Mesendoderm (in vitro differentiated cells): ENCODE measurements around the gene PROS1.
"Not testable (repeated sequence)": the region's sequence is repeated elsewhere in the genome, so short reads cannot be mapped to it uniquely, and the experiment has no call there.

Source experiments
- DNase-seq: peaks from one replicate; pipeline ENCODE4 v3.0.0; 2013
- H2AK5ac ChIP-seq: 2 replicates; pipeline ENCODE4 v1.6.1; 2013; ENCODE audit warnings: low read length, inconsistent platforms
- H2BK120ac ChIP-seq: 2 replicates; pipeline ENCODE4 v1.6.1; 2013; ENCODE audit warnings: low read depth, mild to moderate bottlenecking, low read length, moderate library complexity, mixed read lengths
- H2BK15ac ChIP-seq: replicated peaks from 2 replicates; pipeline ENCODE4 v1.6.1; 2013; ENCODE audit warnings: low read depth, mild to moderate bottlenecking, moderate library complexity
- H2BK5ac ChIP-seq: 2 replicates; pipeline ENCODE4 v1.6.1; 2013; ENCODE audit warnings: low read length, inconsistent platforms
- H3K18ac ChIP-seq: 2 replicates; pipeline ENCODE4 v1.6.1; 2013; ENCODE audit warnings: mild to moderate bottlenecking, low read length, mixed read lengths
- H3K23ac ChIP-seq: one replicate; pipeline ENCODE4 v1.6.1; 2013; ENCODE audit warnings: low read length
- H3K27ac ChIP-seq: 2 replicates; pipeline ENCODE4 v1.5.1; 2013; ENCODE audit warnings: low read depth, mild to moderate bottlenecking, inconsistent platforms, low read length, moderate library complexity
- H3K27me3 ChIP-seq: 2 replicates; pipeline ENCODE4 v1.6.1; 2013; ENCODE audit warnings: low read length, control low read depth, mild to moderate bottlenecking, inconsistent platforms; ENCODE audit not compliant: insufficient read depth, poor library complexity
- H3K36me3 ChIP-seq: 2 replicates; pipeline ENCODE4 v1.6.1; 2013; ENCODE audit warnings: low read length, inconsistent platforms; ENCODE audit not compliant: control insufficient read depth, insufficient read depth
- H3K4ac ChIP-seq: one replicate; pipeline ENCODE4 v1.6.1; 2013; ENCODE audit warnings: low read depth, mild to moderate bottlenecking, low read length, moderate library complexity
- H3K4me1 ChIP-seq: 2 replicates; pipeline ENCODE4 v1.6.1; 2013; ENCODE audit warnings: low read depth, low read length, inconsistent platforms; ENCODE audit not compliant: control insufficient read depth
- H3K4me2 ChIP-seq: 2 replicates; pipeline ENCODE4 v1.6.1; 2013; ENCODE audit warnings: low read length
- H3K4me3 ChIP-seq: 2 replicates; pipeline ENCODE4 v1.5.1; 2013; ENCODE audit warnings: mild to moderate bottlenecking, low read length
- H3K56ac ChIP-seq: one replicate; pipeline ENCODE4 v1.6.1; 2013; ENCODE audit warnings: low read length
- H3K79me1 ChIP-seq: 2 replicates; pipeline ENCODE4 v1.6.1; 2013; ENCODE audit warnings: low read length, inconsistent platforms
- H3K79me2 ChIP-seq: 2 replicates; pipeline ENCODE4 v1.6.1; 2013; ENCODE audit warnings: mild to moderate bottlenecking, low read length; ENCODE audit not compliant: control insufficient read depth, insufficient read depth
- H3K9ac ChIP-seq: 2 replicates; pipeline ENCODE4 v1.6.1; 2013; ENCODE audit warnings: low read length, inconsistent platforms
- H4K5ac ChIP-seq: one replicate; pipeline ENCODE4 v1.6.1; 2013; ENCODE audit warnings: low read length
- H4K8ac ChIP-seq: one replicate; pipeline ENCODE4 v1.6.1; 2013; ENCODE audit warnings: low read depth, mild to moderate bottlenecking, control low read depth, low read length, moderate library complexity
- WGBS: extraction: QIAGEN DNeasy Blood & Tissue Kit; methylation state at CpG from one replicate; pipeline ENCODE4 v1.1.7; 2013; ENCODE audit warnings: low lambda C conversion rate, missing lambda C conversion rate; ENCODE audit not compliant: insufficient coverage; ENCODE audit errors: extremely low coverage; 5-methylcytosine and 5-hydroxymethylcytosine counted together

Gene PROS1

GRCh38 chr3:93924491-93924890, 49.2 kb downstream of the PROS1 start:
- no peak overlapping the region for H3K27ac ChIP-seq
- H3K79me2 ChIP-seq, result no peaks in the 10 kb centered on the region
- no peak overlapping the region for H3K9ac ChIP-seq
- no peak overlapping the region for H3K4ac ChIP-seq
- no peaks in the 10 kb centered on the region for H3K27me3 ChIP-seq
- H3K36me3 ChIP-seq, result no peaks in the 10 kb centered on the region
- no peak overlapping the region for H3K23ac ChIP-seq
- H3K18ac ChIP-seq, result no peak overlapping the region
- H3K4me1 ChIP-seq, result no peaks in the 10 kb centered on the region
- H3K79me1 ChIP-seq, result no peaks in the 10 kb centered on the region
- H3K4me3 ChIP-seq, result no peak overlapping the region
- no peak for DNase-seq
- no peak overlapping the region for H2BK120ac ChIP-seq
- no peak overlapping the region for H2BK15ac ChIP-seq
- H4K5ac ChIP-seq, result no peak overlapping the region
- no peak overlapping the region for H3K56ac ChIP-seq
- no peak overlapping the region for H3K4me2 ChIP-seq
- H4K8ac ChIP-seq, result no peak overlapping the region
- H2AK5ac ChIP-seq, result no peak overlapping the region
- H2BK5ac ChIP-seq, result no peak overlapping the region
- no CpG with 5 or more reads among the region's 2 CpGs for WGBS

- Histone ChIP-seq H3K4me3 (no peak overlapping the region), H3K23ac (no peak overlapping the region), H4K5ac (no peak overlapping the region), H3K4ac (no peak overlapping the region), H3K56ac (no peak overlapping the region), H4K8ac (no peak overlapping the region), H3K18ac (no peak overlapping the region), H3K4me2 (no peak overlapping the region), H2AK5ac (no peak overlapping the region), H2BK120ac (no peak overlapping the region), H2BK15ac (no peak overlapping the region), H3K36me3 (no peaks in the 10 kb centered on the region), H3K4me1 (no peaks in the 10 kb centered on the region), H3K27ac (no peak overlapping the region), H3K79me1 (no peaks in the 10 kb centered on the region), H3K27me3 (no peaks in the 10 kb centered on the region), H3K9ac (no peak overlapping the region), H2BK5ac (no peak overlapping the region), H3K79me2 (no peaks in the 10 kb centered on the region)
- DNase-seq, result no peak
- no CpG with 5 or more reads among the region's 2 CpGs for WGBS
Measured at GRCh38 chr3:93923006-93923405, 50.7 kb downstream of the PROS1 start.

- no CpG with 5 or more reads among the region's 17 CpGs for WGBS
- H3K4me3 ChIP-seq, H3K36me3 ChIP-seq, H4K8ac ChIP-seq, H3K18ac ChIP-seq, H3K27ac ChIP-seq, H3K79me2 ChIP-seq, H3K4me2 ChIP-seq, H2AK5ac ChIP-seq, H3K9ac ChIP-seq, H3K4me1 ChIP-seq, H3K27me3 ChIP-seq, H3K4ac ChIP-seq, H3K79me1 ChIP-seq, DNase-seq, H3K23ac ChIP-seq, H3K56ac ChIP-seq, H4K5ac ChIP-seq, H2BK5ac ChIP-seq, H2BK15ac ChIP-seq, H2BK120ac ChIP-seq: not testable (repeated sequence)
Measured at GRCh38 chr3:93917546-93918029, 56.1 kb downstream of the PROS1 start.

GRCh38 chr3:93913623-93914022, 60.1 kb downstream of the PROS1 start:
- not testable (repeated sequence) for H3K4me3 ChIP-seq, H3K4me2 ChIP-seq, H3K4me1 ChIP-seq, H3K4ac ChIP-seq, H2BK120ac ChIP-seq, H2AK5ac ChIP-seq, H3K27ac ChIP-seq, H2BK15ac ChIP-seq, H3K18ac ChIP-seq, H3K9ac ChIP-seq, H3K79me1 ChIP-seq, H4K8ac ChIP-seq, H3K27me3 ChIP-seq, H3K36me3 ChIP-seq, H4K5ac ChIP-seq, H3K23ac ChIP-seq, H3K56ac ChIP-seq, H2BK5ac ChIP-seq, DNase-seq, H3K79me2 ChIP-seq
- WGBS, result no CpG with 5 or more reads among the region's 1 CpG

GRCh38 chr3:93911206-93911605, 62.5 kb downstream of the PROS1 start:
- Histone ChIP-seq H3K4ac (no peak overlapping the region), H2BK15ac (no peak overlapping the region), H3K4me1 (no peaks in the 10 kb centered on the region), H2AK5ac (no peak overlapping the region), H3K36me3 (no peaks in the 10 kb centered on the region), H2BK120ac (no peak overlapping the region), H2BK5ac (no peak overlapping the region), H3K79me2 (no peaks in the 10 kb centered on the region), H3K18ac (no peak overlapping the region), H3K23ac (no peak overlapping the region), H4K8ac (no peak overlapping the region), H3K79me1 (no peaks in the 10 kb centered on the region), H3K4me2 (no peak overlapping the region), H3K9ac (no peak overlapping the region), H4K5ac (no peak overlapping the region), H3K56ac (no peak overlapping the region), H3K27ac (no peak overlapping the region), H3K4me3 (no peak overlapping the region), H3K27me3 (no peaks in the 10 kb centered on the region)
- WGBS, result no CpG with 5 or more reads among the region's 2 CpGs
- DNase-seq, result no peak

GRCh38 chr3:93910097-93910496, 63.6 kb downstream of the PROS1 start:
- no peak overlapping the region for H3K27ac ChIP-seq
- H3K56ac ChIP-seq, result no peak overlapping the region
- no peak overlapping the region for H3K4me2 ChIP-seq
- H3K9ac ChIP-seq, result no peak overlapping the region
- no peak overlapping the region for H4K5ac ChIP-seq
- H4K8ac ChIP-seq, result no peak overlapping the region
- no peak overlapping the region for H2BK120ac ChIP-seq
- no peaks in the 10 kb centered on the region for H3K79me1 ChIP-seq
- no peak overlapping the region for H2BK15ac ChIP-seq
- no peak overlapping the region for H2AK5ac ChIP-seq
- no peak overlapping the region for H3K4ac ChIP-seq
- H3K27me3 ChIP-seq, result no peaks in the 10 kb centered on the region
- no peaks in the 10 kb centered on the region for H3K4me1 ChIP-seq
- DNase-seq, result no peak
- H2BK5ac ChIP-seq, result no peak overlapping the region
- H3K36me3 ChIP-seq, result no peaks in the 10 kb centered on the region
- H3K79me2 ChIP-seq, result no peaks in the 10 kb centered on the region
- H3K4me3 ChIP-seq, result no peak overlapping the region
- no peak overlapping the region for H3K18ac ChIP-seq
- H3K23ac ChIP-seq, result no peak overlapping the region
